ENCODE measurements around the gene CPSF2. TPM values are rescaled to one million over a fixed set of nuclear protein-coding genes. Genes with fewer than 3 reads are reported as not detected.
"Not testable (repeated sequence)": the region's sequence is repeated elsewhere in the genome, so short reads cannot be mapped to it uniquely, and the experiment has no call there.

Gene CPSF2
- polyA plus RNA-seq, 1 of the 3 experiments (the other 2 are of a cell fraction), result 11.7 TPM

DNA sequence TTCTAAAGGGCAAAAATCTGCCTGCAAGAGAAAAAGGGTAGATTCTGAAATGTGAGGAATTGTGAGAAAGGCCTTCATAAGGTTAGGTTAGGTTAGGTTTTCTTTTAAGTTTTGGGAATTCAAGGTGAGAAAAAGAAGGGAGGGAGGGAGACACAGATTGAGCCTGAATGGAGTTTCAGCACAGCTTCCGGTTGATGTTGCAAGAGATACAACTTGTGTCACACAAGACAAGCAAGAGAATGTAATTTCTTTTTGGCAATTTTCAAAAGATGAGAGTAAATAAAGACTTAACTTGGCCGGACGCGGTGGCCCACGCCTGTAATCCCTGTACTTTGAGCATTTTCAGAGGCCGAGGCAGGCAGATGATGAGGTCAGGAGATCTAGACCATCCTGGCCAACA lies 63.8 kb downstream of the CPSF2 start (continued):
- TF ChIP-seq FOXJ3 (CRISPR knock-in tag; IDR thresholded peaks at IDR 0.05) (no peak), NRF1 (IDR thresholded peaks at IDR 0.05; ENCODE audit: low read depth, low read length) (no peak)

DNA sequence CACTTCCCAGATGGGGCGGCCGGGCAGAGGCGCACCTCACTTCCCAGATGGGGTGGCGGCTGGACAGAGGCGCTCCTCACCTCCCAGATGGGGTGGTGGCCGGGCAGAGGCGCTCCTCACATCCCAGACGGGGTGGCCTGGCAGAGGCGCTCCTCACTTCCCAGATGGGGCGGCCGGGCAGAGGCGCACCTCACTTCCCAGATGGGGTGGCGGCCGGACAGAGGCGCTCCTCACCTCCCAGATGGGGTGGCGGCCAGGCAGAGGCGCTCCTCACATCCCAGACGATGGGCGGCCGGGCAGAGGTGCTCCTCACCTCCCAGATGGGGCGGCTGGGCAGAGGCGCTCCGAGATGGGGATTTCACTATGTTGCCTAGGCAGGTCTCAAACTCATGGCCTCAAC lies 65.8 kb downstream of the CPSF2 start:
- H3K9me2 ChIP-seq; H3K79me2 ChIP-seq (ENCODE audit: insufficient read depth); H3F3A ChIP-seq (replicated peaks; ENCODE audit: insufficient read depth); H3K9me3 ChIP-seq; H3K4me2 ChIP-seq; POLR2A ChIA-PET; H3K4me1 ChIP-seq (ENCODE audit: control insufficient read depth in 1 of 2, insufficient read depth in 2 of 2, low read depth in 1 of 2, low read length in 1 of 2); H3K36me3 ChIP-seq (replicated peaks in 1 of 2; ENCODE audit: control insufficient read depth in 1 of 2, insufficient read depth in 2 of 2, low read length in 1 of 2); DNase-seq; H3K4me3 ChIP-seq (ENCODE audit: low read depth in 2 of 2, low read length in 1 of 2); H4K20me1 ChIP-seq (ENCODE audit: insufficient read depth); CTCF ChIA-PET; H3K9ac ChIP-seq; H2AFZ ChIP-seq (ENCODE audit: low read depth); H3K27ac ChIP-seq (ENCODE audit: low read depth in 2 of 2, low read length in 1 of 2); H3K27me3 ChIP-seq (ENCODE audit: insufficient read depth): not testable (repeated sequence)
- no CpG with 5 or more reads among the region's 23 CpGs for WGBS (ENCODE audit: low lambda C conversion rate)

DNA sequence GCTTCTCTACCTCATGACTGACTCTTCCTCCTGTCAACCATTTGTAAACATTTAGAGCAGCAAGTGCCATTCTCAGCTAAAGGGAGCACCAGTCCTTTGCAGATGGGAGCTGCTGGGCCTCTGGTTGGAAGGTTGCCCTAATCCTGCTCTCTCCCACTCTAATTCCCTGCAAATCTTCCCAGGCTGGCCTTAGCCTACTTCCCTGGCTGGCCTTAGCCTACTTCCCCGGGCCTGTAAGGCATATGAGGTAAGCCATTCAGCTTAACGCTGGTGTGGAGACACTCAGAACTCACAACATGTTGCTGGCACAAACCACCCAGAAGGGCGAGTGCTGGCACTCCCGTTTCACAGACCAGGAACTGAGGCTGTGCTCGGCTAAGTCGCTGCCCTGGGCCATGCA lies 69.0 kb downstream of the CPSF2 start:
- ChIA-PET CTCF (no interaction called here), POLR2A (no interaction called here)
- Histone ChIP-seq H3K79me2 (ENCODE audit: insufficient read depth) (no peaks in the 10 kb centered on the region), H3K27me3 (ENCODE audit: insufficient read depth) (peaks cover 12% of the 10 kb centered on the region; the same call in 1 of the 2 replicates), H3F3A (replicated peaks; ENCODE audit: insufficient read depth) (no peaks in the 10 kb centered on the region), H2AFZ (ENCODE audit: low read depth) (no peak overlapping the region), H3K4me3 (ENCODE audit: low read depth in 2 of 2, low read length in 1 of 2) (no peak overlapping the region), H3K9ac (no peak overlapping the region), H3K9me2 (no peaks in the 10 kb centered on the region), H3K4me1 (ENCODE audit: control insufficient read depth in 1 of 2, insufficient read depth in 2 of 2, low read depth in 1 of 2, low read length in 1 of 2) (peaks cover 0 to 7% of the 10 kb centered on the region in 2 experiments; a peak in 1 of 4 replicates), H3K9me3 (no peaks in the 10 kb centered on the region), H3K27ac (ENCODE audit: low read depth in 2 of 2, low read length in 1 of 2) (no peak overlapping the region), H3K36me3 (replicated peaks in 1 of 2; ENCODE audit: control insufficient read depth in 1 of 2, insufficient read depth in 2 of 2, low read length in 1 of 2) (no peaks in the 10 kb centered on the region), H4K20me1 (ENCODE audit: insufficient read depth) (no peaks in the 10 kb centered on the region), H3K4me2 (no peak overlapping the region)
- 25% methylated on average over 6 of the region's 6 CpGs for WGBS (ENCODE audit: low lambda C conversion rate)
- DNase-seq, result no peak
- TF ChIP-seq, protein P1, sequence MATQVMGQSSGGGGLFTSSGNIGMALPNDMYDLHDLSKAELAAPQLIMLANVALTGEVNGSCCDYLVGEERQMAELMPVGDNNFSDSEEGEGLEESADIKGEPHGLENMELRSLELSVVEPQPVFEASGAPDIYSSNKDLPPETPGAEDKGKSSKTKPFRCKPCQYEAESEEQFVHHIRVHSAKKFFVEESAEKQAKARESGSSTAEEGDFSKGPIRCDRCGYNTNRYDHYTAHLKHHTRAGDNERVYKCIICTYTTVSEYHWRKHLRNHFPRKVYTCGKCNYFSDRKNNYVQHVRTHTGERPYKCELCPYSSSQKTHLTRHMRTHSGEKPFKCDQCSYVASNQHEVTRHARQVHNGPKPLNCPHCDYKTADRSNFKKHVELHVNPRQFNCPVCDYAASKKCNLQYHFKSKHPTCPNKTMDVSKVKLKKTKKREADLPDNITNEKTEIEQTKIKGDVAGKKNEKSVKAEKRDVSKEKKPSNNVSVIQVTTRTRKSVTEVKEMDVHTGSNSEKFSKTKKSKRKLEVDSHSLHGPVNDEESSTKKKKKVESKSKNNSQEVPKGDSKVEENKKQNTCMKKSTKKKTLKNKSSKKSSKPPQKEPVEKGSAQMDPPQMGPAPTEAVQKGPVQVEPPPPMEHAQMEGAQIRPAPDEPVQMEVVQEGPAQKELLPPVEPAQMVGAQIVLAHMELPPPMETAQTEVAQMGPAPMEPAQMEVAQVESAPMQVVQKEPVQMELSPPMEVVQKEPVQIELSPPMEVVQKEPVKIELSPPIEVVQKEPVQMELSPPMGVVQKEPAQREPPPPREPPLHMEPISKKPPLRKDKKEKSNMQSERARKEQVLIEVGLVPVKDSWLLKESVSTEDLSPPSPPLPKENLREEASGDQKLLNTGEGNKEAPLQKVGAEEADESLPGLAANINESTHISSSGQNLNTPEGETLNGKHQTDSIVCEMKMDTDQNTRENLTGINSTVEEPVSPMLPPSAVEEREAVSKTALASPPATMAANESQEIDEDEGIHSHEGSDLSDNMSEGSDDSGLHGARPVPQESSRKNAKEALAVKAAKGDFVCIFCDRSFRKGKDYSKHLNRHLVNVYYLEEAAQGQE (IDR thresholded peaks at IDR 0.05; ENCODE audit: low read depth, low read length), result no peak
- TF ChIP-seq NRF1 (IDR thresholded peaks at IDR 0.05; ENCODE audit: low read depth, low read length) (no peak), POLR2AphosphoS5 (IDR thresholded peaks at IDR 0.05; ENCODE audit: low read depth, low read length) (no peak), ELF1 (IDR thresholded peaks at IDR 0.05) (no peak), FOXJ3 (CRISPR knock-in tag; IDR thresholded peaks at IDR 0.05) (no peak), EP300 (IDR thresholded peaks at IDR 0.05; ENCODE audit: borderline replicate concordance in 1 of 2, low read depth in 1 of 2, low read length in 1 of 2) (no peak), RFX5 (IDR thresholded peaks at IDR 0.05; ENCODE audit: low read length) (no peak), JUND (IDR thresholded peaks at IDR 0.05) (no peak), CHD2 (IDR thresholded peaks at IDR 0.05; ENCODE audit: low read length, partially characterized antibody) (no peak)
- TF ChIP-seq, protein P2, sequence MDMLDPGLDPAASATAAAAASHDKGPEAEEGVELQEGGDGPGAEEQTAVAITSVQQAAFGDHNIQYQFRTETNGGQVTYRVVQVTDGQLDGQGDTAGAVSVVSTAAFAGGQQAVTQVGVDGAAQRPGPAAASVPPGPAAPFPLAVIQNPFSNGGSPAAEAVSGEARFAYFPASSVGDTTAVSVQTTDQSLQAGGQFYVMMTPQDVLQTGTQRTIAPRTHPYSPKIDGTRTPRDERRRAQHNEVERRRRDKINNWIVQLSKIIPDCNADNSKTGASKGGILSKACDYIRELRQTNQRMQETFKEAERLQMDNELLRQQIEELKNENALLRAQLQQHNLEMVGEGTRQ (IDR thresholded peaks at IDR 0.05; ENCODE audit: borderline replicate concordance, low read depth, low read length), result no peak
- TF ChIP-seq, protein P3, sequence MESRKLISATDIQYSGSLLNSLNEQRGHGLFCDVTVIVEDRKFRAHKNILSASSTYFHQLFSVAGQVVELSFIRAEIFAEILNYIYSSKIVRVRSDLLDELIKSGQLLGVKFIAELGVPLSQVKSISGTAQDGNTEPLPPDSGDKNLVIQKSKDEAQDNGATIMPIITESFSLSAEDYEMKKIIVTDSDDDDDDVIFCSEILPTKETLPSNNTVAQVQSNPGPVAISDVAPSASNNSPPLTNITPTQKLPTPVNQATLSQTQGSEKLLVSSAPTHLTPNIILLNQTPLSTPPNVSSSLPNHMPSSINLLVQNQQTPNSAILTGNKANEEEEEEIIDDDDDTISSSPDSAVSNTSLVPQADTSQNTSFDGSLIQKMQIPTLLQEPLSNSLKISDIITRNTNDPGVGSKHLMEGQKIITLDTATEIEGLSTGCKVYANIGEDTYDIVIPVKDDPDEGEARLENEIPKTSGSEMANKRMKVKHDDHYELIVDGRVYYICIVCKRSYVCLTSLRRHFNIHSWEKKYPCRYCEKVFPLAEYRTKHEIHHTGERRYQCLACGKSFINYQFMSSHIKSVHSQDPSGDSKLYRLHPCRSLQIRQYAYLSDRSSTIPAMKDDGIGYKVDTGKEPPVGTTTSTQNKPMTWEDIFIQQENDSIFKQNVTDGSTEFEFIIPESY (IDR thresholded peaks at IDR 0.05; ENCODE audit: borderline replicate concordance, low read depth), result no peak
- TF ChIP-seq, protein P4, sequence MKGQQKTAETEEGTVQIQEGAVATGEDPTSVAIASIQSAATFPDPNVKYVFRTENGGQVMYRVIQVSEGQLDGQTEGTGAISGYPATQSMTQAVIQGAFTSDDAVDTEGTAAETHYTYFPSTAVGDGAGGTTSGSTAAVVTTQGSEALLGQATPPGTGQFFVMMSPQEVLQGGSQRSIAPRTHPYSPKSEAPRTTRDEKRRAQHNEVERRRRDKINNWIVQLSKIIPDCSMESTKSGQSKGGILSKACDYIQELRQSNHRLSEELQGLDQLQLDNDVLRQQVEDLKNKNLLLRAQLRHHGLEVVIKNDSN (IDR thresholded peaks at IDR 0.05; ENCODE audit: borderline replicate concordance, low read depth), result no peak
